HG02981 (cell line): Measurements from ENCODE around the gene DCN.

ENCODE experiments used
- ATAC-seq: cut with Tn5 transposase; IDR thresholded peaks from one replicate; pipeline ENCODE4 v1.9.1; 2021; ENCODE audit warnings: mild to moderate bottlenecking, moderate library complexity; ENCODE audit not compliant: unreplicated experiment

The DCN gene

GRCh38 chr12:91188778-91189177, 6.2 kb upstream of the DCN start:
- ATAC-seq = no peak

GRCh38 chr12:91186156-91186555, 3.5 kb upstream of the DCN start:
- no peak for ATAC-seq

- no peak for ATAC-seq
These were observed 2.8 kb upstream of the DCN start for GRCh38 chr12:91185421-91185820.

- no peak for ATAC-seq
These were observed 934 bp upstream of the DCN start for GRCh38 chr12:91183551-91183950.

- ATAC-seq = no peak
These were observed 1.8 kb downstream of the DCN start for GRCh38 chr12:91180582-91181395.

GRCh38 chr12:91179966-91180561, 2.6 kb downstream of the DCN start:
- ATAC-seq = no peak

GRCh38 chr12:91179315-91179714, 3.3 kb downstream of the DCN start:
- ATAC-seq = no peak

GRCh38 chr12:91178781-91179180, 3.8 kb downstream of the DCN start:
- no peak for ATAC-seq

- no peak for ATAC-seq
These were observed 4.5 kb downstream of the DCN start for GRCh38 chr12:91178139-91178561.

GRCh38 chr12:91177381-91177780, 5.2 kb downstream of the DCN start:
- no peak for ATAC-seq

- ATAC-seq = no peak
These were observed 5.7 kb downstream of the DCN start for GRCh38 chr12:91176915-91177314.

GRCh38 chr12:91176358-91176757, 6.3 kb downstream of the DCN start:
- ATAC-seq = no peak

GRCh38 chr12:91173124-91173523, 9.5 kb downstream of the DCN start:
- ATAC-seq = no peak

GRCh38 chr12:91172096-91172495, 10.5 kb downstream of the DCN start:
- ATAC-seq = no peak

GRCh38 chr12:91171476-91171875, 11.1 kb downstream of the DCN start:
- no peak for ATAC-seq

- no peak for ATAC-seq
These were observed 19.5 kb downstream of the DCN start for GRCh38 chr12:91163116-91163515.

GRCh38 chr12:91161009-91161408, 21.6 kb downstream of the DCN start:
- ATAC-seq = no peak

GRCh38 chr12:91155990-91156389, 26.6 kb downstream of the DCN start:
- no peak for ATAC-seq

- ATAC-seq = no peak
These were observed 28.5 kb downstream of the DCN start for GRCh38 chr12:91154131-91154530.

GRCh38 chr12:91144053-91144452, 38.6 kb downstream of the DCN start:
- no peak for ATAC-seq

- no peak for ATAC-seq
These were observed 39.4 kb downstream of the DCN start for GRCh38 chr12:91143206-91143605.

GRCh38 chr12:91142221-91142631, 40.4 kb downstream of the DCN start:
- no peak for ATAC-seq
